GM21529 (cell line): ENCODE results near the gene EBI3.
"Not testable (repeated sequence)": the region's sequence is repeated elsewhere in the genome, so short reads cannot be mapped to it uniquely, and the experiment has no call there.

Experiments
- ATAC-seq: cut with Tn5 transposase; IDR thresholded peaks from one replicate; pipeline ENCODE4 v1.9.1; 2021; ENCODE audit not compliant: unreplicated experiment

The EBI3 gene

DNA sequence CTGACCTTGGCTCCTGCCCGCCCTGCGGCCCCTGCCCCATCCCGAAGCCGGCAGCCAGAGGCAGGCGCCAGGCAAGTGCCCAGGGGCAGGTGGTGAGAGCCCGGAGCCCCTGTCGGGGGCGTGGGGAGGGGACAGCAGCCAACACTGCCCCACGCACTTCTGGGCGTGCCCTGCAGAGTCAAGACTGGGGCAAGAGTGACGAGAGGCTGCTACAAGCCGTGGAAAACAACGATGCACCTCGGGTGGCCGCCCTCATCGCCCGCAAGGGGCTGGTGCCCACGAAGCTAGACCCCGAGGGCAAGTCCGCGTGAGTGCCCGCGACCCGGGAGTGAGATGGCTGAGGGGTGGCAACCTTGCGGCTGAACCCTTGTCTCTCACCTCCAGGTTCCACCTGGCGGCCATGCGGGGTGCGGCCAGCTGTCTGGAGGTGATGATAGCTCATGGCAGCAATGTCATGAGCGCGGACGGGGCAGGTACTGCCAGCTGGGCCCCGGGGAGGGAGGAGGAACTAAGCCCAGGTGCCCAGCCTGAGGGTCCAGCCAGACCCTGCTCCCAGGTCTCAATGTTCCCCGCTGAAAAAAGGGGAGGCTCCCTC is 29.5 kb upstream of the EBI3 start:
- no peak for ATAC-seq

DNA sequence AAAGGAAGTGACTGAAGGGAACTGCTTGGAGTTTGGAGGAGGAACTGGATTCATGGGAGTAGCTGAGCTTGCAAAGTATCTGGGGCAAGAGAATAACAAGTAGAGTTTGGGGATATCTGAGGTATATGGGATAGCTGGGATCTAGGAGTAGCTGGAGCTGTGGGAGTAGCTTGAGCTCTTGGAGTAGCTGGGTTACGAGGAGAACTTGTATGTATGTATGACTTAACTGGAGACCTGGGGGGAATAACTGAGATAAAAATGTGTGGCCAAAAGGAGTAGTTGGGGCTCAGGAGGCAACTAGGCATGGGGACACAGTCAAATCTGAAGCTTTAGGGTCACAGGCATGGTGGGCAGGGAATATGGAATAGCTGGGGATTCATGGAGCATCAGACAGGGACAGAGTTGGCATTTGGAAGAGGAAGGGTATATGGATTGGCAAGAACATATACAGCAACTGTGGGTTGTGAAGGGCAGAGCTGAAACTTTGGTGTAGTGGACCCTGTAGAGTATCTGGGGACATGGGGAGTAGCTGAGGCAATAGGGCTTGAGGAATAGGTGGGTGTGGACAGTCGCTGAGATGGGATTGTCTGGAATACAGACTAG is 28.3 kb upstream of the EBI3 start:
- ATAC-seq: no peak

- ATAC-seq: no peak
These were observed 27.5 kb upstream of the EBI3 start for GRCh38 chr19:4201798-4202197.

- no peak for ATAC-seq
These were observed 22.4 kb upstream of the EBI3 start for GRCh38 chr19:4206818-4207484.

DNA sequence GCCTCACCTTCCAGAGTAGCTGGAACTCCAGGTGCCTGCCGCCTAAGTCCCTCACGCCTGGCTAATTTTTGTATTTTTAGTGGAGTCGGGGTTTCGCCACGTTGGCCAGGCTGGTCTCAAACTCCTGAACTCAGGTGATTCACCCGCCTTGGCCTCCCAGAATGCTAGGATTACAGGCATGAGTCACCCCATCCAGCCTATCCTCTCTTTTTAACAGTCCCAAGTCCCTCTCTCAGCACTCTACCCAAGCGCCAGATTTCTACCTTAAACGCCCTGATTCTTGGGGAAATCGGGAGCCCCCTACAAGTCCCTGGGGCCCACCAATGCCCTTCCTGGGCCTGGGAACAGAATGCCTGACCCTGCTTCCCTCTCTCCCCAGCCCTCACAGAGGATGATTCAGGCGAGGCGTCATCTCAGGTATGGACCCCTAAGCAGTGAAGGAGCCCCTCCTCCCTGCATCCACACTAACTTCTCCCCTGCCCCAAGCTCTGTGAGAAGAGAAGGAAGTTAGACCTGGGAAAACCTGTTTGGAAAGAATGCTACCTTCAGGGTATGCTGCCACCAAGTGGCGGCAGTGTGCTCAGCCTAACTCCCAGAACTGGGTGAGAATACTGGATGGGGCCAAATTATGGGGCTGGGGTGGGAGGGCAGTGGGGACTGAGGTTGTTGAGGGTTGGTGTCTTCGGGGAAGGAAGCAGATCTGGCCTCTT is 20.8 kb upstream of the EBI3 start:
- ATAC-seq: no peak

DNA sequence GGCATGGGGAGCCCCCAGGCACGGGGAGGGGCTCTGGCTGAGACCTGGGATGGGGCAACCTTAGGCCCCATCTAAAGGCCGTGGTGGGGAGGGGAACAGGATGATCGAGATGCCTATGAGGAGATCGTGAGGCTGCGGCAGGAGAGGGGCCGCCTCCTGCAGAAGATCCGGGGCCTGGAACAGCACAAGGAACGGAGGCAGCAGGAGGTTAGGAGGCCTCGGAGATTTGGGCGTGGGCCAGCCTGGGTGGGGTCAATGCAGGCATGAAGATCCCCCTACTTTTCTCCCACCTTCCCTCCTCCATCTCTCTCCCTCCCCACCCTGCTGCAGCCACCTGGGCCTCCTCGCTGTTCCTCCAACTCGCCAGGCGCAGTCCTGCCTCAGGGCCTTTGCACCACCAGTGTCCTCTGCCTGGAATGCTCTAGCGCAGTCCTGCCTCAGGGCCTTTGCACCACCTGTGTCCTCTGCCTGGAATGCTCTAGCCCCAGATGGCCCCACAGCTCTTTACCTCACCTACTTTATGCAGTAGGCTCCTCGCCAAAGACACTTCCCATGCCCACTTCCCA is 19.1 kb upstream of the EBI3 start:
- ATAC-seq: no peak

DNA sequence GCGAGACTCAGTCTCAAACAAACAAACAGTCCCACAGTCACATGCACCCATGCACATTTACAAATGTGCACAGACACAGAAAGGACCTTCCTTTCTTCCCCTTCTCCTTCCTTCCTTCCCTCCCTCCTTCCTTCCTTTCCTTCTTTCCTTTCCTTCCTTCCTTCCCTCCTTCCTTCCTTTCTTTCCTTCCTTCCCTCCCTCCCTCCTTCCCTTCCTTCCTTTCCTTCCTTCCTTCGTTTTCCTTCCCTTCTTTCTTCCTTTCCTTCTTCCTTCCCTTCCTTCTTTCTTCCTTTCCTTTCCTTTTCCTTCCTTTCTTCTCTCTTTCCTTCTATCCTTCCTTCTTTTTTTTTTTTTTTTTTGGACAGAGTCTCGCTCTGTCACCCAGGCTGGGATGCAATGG is 16.2 kb upstream of the EBI3 start:
- no peak for ATAC-seq

GRCh38 chr19:4215807-4216206 is 13.5 kb upstream of the EBI3 start:
- no peak for ATAC-seq

- no peak for ATAC-seq
These were observed 12.5 kb upstream of the EBI3 start for GRCh38 chr19:4216846-4217245.

DNA sequence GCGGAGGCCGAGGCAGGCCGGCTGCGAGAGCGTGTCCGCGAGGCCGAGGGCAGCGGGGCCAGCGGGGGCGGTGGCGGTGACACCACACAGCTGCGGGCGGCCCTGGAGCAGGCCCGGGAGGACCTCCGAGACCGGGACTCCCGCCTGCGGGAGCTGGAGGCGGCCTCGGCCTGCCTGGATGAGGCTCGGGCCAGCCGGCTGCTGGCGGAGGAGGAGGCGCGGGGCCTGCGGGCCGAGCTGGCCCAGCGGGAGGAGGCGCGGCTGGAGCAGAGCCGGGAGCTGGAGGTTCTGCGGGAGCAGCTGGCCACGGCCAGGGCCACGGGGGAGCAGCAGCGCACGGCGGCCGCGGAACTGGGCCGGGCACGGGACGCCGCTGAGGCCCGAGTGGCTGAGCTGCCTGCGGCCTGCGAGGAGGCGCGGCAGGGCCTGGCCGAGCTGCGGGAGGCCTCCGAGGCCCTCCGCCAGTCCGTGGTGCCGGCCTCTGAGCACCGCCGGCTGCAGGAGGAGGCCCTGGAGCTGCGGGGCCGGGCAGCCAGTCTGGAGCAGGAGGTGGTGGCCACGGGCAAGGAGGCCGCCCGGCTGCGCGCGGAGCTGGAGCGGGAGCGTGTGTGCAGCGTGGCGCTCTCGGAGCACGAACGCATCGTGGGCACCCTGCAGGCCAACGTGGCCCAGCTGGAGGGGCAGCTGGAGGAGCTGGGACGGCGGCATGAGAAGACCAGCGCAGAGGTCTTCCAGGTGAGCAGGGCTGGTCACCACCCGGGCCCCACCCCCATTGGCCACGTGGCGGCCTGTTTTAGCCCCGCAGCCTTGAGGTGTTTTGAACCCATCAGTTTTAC is 11.7 kb upstream of the EBI3 start:
- no peak for ATAC-seq

DNA sequence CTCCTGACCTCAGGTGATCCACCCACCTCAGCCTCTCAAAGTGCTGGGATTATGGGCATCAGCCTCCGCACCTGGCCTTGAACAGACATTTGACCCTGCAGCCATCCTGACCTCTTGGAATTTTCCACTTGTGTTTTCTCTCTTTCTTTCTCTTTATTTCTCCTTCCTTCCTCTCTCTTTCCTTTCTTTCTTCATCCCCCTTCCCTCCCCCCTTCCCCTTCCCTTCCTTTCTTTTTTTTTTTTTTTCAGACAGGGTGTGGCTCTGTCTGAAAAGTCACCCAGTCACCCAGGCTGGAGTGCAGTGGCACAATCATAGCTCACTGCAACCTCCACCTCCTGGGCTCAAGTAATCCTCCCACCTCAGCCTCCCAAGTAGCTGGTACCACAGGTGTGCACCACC is 10.8 kb upstream of the EBI3 start:
- ATAC-seq: not testable (repeated sequence)

DNA sequence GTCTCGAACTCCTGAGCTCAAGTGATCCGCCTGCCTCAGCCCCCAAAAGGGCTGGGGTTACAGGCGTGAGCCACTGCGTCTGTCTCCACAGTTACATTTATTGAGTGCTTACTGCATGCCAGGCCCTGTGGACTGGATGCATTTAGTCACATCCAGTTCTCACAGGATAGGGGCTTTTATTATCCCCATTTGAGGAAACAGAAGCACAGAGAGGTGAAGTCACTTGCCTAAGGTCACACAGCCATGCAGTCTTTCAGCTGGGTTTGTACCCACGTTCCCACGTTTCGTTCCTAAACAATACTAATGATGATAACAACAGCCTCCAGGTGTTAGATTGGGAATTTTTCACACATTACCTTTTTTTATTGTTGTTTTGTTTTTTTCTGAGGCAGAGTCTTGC is 9.1 kb upstream of the EBI3 start:
- ATAC-seq: no peak

DNA sequence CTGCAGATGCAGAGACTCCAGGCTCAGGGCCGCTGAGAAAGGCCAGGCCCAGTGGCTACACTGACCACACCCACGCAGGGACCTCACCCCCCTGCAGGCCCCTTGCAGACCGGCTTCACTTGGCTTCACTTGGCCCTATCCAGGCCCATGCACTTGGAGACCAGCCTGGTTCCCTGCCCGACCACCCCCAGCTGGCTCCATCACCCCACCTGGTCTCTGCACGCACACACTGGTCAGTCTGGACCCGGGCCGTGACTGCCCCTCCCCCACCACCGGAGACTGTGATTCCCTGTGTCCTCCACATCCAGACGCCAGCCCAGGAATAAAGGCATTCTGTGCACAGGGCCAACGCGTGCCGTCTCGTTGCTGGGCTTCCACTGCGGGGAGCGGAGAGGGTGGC is 4.9 kb upstream of the EBI3 start:
- no peak for ATAC-seq

GRCh38 chr19:4225885-4226284 is 3.4 kb upstream of the EBI3 start:
- ATAC-seq: no peak

DNA sequence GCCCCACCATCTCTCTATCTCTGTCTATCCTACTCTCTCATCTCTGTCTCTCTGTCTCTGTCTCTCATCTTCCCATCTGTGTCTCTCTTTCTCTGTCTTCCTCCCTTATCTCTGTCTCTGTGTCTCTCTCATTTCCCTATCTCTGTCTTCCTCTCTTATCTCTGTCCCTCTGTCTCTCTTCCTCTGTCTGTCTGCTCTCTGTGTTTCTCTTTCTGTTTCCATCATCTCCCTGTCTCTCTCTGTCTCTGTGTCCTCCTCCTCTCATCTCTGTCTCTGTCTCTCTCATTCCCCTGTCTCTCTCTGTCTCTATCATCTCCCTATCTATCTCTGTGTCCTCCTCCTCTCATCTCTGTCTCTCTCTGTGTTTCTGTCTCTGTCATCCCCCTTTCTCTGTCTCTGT is 1.6 kb upstream of the EBI3 start:
- no peak for ATAC-seq

DNA sequence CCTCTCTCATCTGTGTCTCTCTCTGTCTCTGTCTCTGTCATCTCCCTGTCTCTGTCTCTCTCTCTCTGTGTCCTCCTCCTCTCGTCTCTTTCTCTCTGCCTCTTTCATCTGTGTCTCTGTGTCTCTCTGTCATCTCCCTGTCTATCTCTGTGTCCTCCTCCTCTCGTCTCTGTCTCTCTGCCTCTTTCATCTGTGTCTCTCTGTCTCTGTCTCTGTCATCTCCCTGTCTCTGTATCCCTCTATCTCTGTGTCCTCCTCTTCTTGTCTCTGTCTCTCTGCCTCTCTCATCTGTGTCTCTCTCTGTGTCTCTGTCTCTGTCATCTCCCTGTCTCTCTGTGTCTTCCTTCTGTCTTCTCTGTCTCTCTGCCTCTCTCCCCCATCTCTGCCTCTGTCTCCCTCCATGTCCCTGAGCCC is 551 bp upstream of the EBI3 start:
- no peak for ATAC-seq

DNA sequence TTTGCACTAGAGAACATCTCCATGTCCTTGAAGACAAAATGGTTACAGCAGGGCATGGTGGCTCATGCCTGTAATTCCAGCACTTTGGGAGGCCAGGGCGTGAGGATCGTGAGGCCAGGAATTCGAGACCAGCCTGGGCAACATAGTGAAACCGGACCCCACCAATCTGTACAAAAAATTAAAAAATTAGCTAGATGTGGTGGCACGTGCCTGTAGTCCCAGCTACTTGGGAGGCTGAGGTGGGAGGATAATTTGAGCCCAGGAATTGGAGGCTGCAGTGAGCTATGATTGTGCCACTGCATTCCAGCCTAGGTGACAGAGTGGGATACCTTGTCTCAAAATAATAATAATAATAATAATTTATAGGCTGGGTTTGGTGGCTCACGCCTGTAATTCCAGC is 914 bp downstream of the EBI3 start:
- not testable (repeated sequence) for ATAC-seq

GRCh38 chr19:4231521-4231920 is 2.2 kb downstream of the EBI3 start:
- ATAC-seq: not testable (repeated sequence)

DNA sequence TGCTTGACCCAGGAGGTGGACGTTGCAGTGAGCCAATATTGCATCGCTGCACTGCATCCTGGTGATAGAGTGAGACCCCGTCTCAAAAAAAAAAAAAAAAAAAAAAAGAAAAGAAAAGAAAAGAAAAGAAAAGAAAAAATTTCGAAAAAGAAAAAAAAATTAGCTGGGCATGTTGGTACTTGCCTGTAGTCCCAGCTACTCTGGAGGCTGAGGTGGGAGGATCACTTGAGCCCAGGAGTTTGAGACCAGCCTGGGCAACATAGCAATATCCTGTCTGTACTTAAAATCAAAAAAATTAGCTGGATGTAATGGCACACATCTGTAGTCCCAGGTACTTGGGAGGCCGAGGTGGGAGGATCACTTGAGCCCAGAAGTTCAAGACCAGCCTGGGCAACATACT is 2.8 kb downstream of the EBI3 start:
- ATAC-seq: not testable (repeated sequence)

DNA sequence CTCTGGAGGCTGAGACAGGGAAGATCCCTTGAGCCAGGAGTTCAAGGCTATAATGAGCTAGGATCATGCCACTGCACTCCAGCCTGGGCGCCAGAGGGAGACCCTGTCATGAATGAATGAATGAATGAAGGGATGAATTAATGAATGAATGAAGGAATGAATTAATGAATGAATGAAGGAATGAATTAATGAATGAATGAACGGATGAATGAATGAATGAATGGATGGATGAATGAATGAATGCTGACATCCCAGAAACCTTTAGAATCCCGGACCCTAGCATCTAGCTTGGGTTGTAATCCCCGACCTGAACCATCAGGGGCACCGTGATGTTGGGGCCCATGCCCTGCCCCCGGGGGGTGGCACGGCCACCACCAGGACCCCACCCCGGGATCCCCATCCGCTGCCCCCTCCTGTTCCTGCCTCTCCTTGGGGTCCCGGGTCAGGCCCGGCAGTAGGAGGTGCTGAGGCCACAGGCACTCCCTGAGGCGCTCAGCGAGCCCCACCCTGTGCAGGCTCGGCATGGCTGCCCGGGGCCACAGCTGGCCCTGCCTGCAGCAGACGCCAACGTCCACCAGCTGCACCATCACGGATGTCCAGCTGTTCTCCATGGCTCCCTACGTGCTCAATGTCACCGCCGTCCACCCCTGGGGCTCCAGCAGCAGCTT is 3.4 kb downstream of the EBI3 start:
- no peak for ATAC-seq
